CD4-positive, alpha-beta T cell (primary cell): ENCODE measurements around the gene GPBP1. TPM values are rescaled to one million over a fixed set of nuclear protein-coding genes. Genes with fewer than 3 reads are reported as not detected.

ENCODE experiments used
- ATAC-seq: fragments of 200-7000 bp; cut with Tn5 transposase; one replicate; pipeline ENCODE4 v1.10.0; 2022; ENCODE audit warnings: mild to moderate bottlenecking; ENCODE audit not compliant: poor library complexity
- CTCF ChIA-PET: fragments of 350-600 bp; sonication (Branson Sonifier 250); formaldehyde crosslinking; loops from one replicate; lab custom pipeline; 2021; ENCODE audit warnings: antibody characterized with exemption, inconsistent platforms; lab: Charles Lee
- POLR2A ChIA-PET: fragments of 350-600 bp; sonication (Branson Sonifier 250); formaldehyde crosslinking; loops from one replicate; lab custom pipeline; 2021; ENCODE audit warnings: antibody characterized with exemption, inconsistent platforms; lab: Charles Lee
- DNase-seq, 14 experiments: peaks; one replicate each; pipeline ENCODE4 v3.0.0-alpha.2; 2013 to 2020; ENCODE audit warnings: mixed read lengths in 2 of 14
- H3K27ac ChIP-seq, 2 donors: one replicate each; pipeline versions ENCODE4 v1.5.1 to v1.7.0; 2013; ENCODE audit warnings: low read length in 2 of 2, low read depth in 1 of 2, mild to moderate bottlenecking in 1 of 2
- H3K27me3 ChIP-seq, 2 experiments: 1 replicate in 1 of 2; 2 replicates in 1 of 2; pipeline versions ENCODE4 v1.6.1 to v1.7.0; 2013; ENCODE audit warnings: low read length in 2 of 2, control low read depth in 1 of 2, mild to moderate bottlenecking in 1 of 2, moderate library complexity in 1 of 2; ENCODE audit not compliant: insufficient read depth in 2 of 2, control insufficient read depth in 1 of 2
- H3K36me3 ChIP-seq: one replicate; pipeline ENCODE4 v1.6.1; 2013; ENCODE audit warnings: low read length, control low read depth; ENCODE audit not compliant: insufficient read depth
- H3K4me1 ChIP-seq: one replicate; pipeline ENCODE4 v1.6.1; 2013; ENCODE audit warnings: low read length, control low read depth; ENCODE audit not compliant: insufficient read depth
- H3K4me3 ChIP-seq: one replicate; pipeline ENCODE4 v1.5.1; 2013; ENCODE audit warnings: mild to moderate bottlenecking, low read length, moderate library complexity
- H3K9me3 ChIP-seq, 2 experiments: 1 replicate in 1 of 2; 2 replicates in 1 of 2; pipeline versions ENCODE4 v1.6.1 to v1.7.0; 2013; ENCODE audit warnings: low read length in 2 of 2, mild to moderate bottlenecking in 2 of 2, control low read depth in 1 of 2, moderate library complexity in 1 of 2; ENCODE audit not compliant: control insufficient read depth in 1 of 2, insufficient read depth in 1 of 2
- H3K27ac Mint-ChIP-seq: one replicate; pipeline ENCODE4 v1.8.0; 2020; ENCODE audit warnings: mixed read lengths
- H3K27me3 Mint-ChIP-seq: one replicate; pipeline ENCODE4 v1.8.0; 2021; ENCODE audit warnings: mixed read lengths
- H3K36me3 Mint-ChIP-seq: one replicate; pipeline ENCODE4 v1.8.0; 2021; ENCODE audit warnings: low read depth, mixed read lengths
- H3K4me1 Mint-ChIP-seq: one replicate; pipeline ENCODE4 v1.8.0; 2021; ENCODE audit warnings: low read depth, mixed read lengths
- H3K4me3 Mint-ChIP-seq: one replicate; pipeline ENCODE4 v1.8.0; 2020; ENCODE audit warnings: mild to moderate bottlenecking, mixed read lengths
- H3K9me3 Mint-ChIP-seq: one replicate; pipeline ENCODE4 v1.8.0; 2020; ENCODE audit warnings: mixed read lengths
- CTCF ChIP-seq: fragments of 200-600 bp; IDR thresholded peaks from one replicate; pipeline ENCODE4 v1.8.0; 2022; ENCODE audit warnings: antibody characterized with exemption, mild to moderate bottlenecking
- intact Hi-C, 2 experiments: fragments of 100-400 bp; cut with DNase I in 1 of 2; cut with micrococcal nuclease in 1 of 2; formaldehyde crosslinking; loops; one replicate each; pipeline versions ENCODE4 v1.15.1 to v1.9.0; 2023 to 2025; cut with DNase I, micrococcal nuclease
- total RNA-seq, 174 experiments: library from RNA in 2 of 174; stranded (reverse) in 2 of 174; gene quantifications; one replicate each; pipeline ENCODE4 v1.2.3 and lab custom pipeline; 2021 to 2026

GPBP1 gene
- total RNA-seq, 2 experiments from 2014 or later, result 136 to 137 TPM

GRCh38 chr5:57193757-57194413 is 20.0 kb downstream of the GPBP1 start:
- POLR2A ChIA-PET, result no interaction called here
- Histone ChIP-seq H3K27me3 (no peaks in the 10 kb centered on the region), H3K9me3 (no peaks in the 10 kb centered on the region), H3K4me3 (no peak overlapping the region), H3K36me3 (peaks cover 35% of the 10 kb centered on the region), H3K27ac (no peak overlapping the region), H3K4me1 (peaks cover 54% of the 10 kb centered on the region)
- Mint-ChIP-seq H3K27me3 (no peaks in the 10 kb centered on the region), H3K9me3 (no peaks in the 10 kb centered on the region), H3K4me1 (peaks cover 75% of the 10 kb centered on the region), H3K36me3 (peaks cover 70% of the 10 kb centered on the region), H3K27ac (peak overlapping the region; percentile 77), H3K4me3 (peak overlapping the region; percentile 65)
- TF ChIP-seq CTCF, result no peak
- ATAC-seq (peak; percentile 63), DNase-seq (peak in 2 of 14 experiments; percentile 43 to 46)
- CTCF ChIA-PET, result no interaction called here
- intact Hi-C loops, result loop anchor here in 1 of 2 experiments (2.0 kb wide), 1 partner anchor 15 kb away; no protein-coding TSS in a partner anchor

GRCh38 chr5:57194653-57195052 is 20.8 kb downstream of the GPBP1 start:
- H3K27me3 ChIP-seq, result no peaks in the 10 kb centered on the region
- peaks cover 35% of the 10 kb centered on the region for H3K36me3 ChIP-seq
- Mint-ChIP-seq H3K27ac (no peak overlapping the region), H3K36me3 (peaks cover 75% of the 10 kb centered on the region), H3K4me1 (peaks cover 75% of the 10 kb centered on the region), H3K9me3 (no peaks in the 10 kb centered on the region), H3K27me3 (no peaks in the 10 kb centered on the region), H3K4me3 (no peak overlapping the region)
- no peak for TF ChIP-seq CTCF
- peaks cover 53% of the 10 kb centered on the region for H3K4me1 ChIP-seq
- no peak for ATAC-seq
- CTCF ChIA-PET, result no interaction called here
- intact Hi-C loops, result loop anchor here in 1 of 2 experiments (2.0 kb wide), 1 partner anchor 16 kb away; no protein-coding TSS in a partner anchor
- no peak overlapping the region for H3K27ac ChIP-seq
- POLR2A ChIA-PET, result no interaction called here
- H3K9me3 ChIP-seq, result no peaks in the 10 kb centered on the region
- no peak for DNase-seq
- H3K4me3 ChIP-seq, result no peak overlapping the region

- H3K4me3 ChIP-seq, result no peak overlapping the region
- Mint-ChIP-seq H3K4me1 (peaks cover 75% of the 10 kb centered on the region), H3K27ac (peak overlapping the region; percentile 42), H3K9me3 (no peaks in the 10 kb centered on the region), H3K27me3 (no peaks in the 10 kb centered on the region), H3K36me3 (peaks cover 75% of the 10 kb centered on the region), H3K4me3 (no peak overlapping the region)
- intact Hi-C loops, result loop anchor here in 1 of 2 experiments (2.0 kb wide), 1 partner anchor 16 kb away; no protein-coding TSS in a partner anchor
- no peak for DNase-seq
- H3K9me3 ChIP-seq, result no peaks in the 10 kb centered on the region
- ChIA-PET POLR2A (no interaction called here), CTCF (no interaction called here)
- no peak overlapping the region for H3K27ac ChIP-seq
- ATAC-seq, result no peak
- no peak for TF ChIP-seq CTCF
- no peaks in the 10 kb centered on the region for H3K27me3 ChIP-seq
- H3K36me3 ChIP-seq, result peaks cover 31% of the 10 kb centered on the region
- peaks cover 57% of the 10 kb centered on the region for H3K4me1 ChIP-seq
These were observed 21.2 kb downstream of the GPBP1 start for GRCh38 chr5:57195060-57195459.
